Kidney (tissue), 14 donors: ENCODE measurements around the gene NUDCD3. TPM values are rescaled to one million over a fixed set of nuclear protein-coding genes. Genes with fewer than 3 reads are reported as not detected.

Source experiments
- DNase-seq, 5 donors: peaks; one replicate each; pipeline ENCODE4 v3.0.0-alpha.2; 2013 to 2020
- FAIRE-seq: peaks from 2 replicates; lab custom pipeline; 2012; peaks lifted over from hg19 to GRCh38; lab: Jason Lieb, UNC
- H3K27ac ChIP-seq, 2 donors: one replicate each; pipeline ENCODE4 v1.7.0; 2013; ENCODE audit warnings: low read depth in 2 of 2, low read length in 2 of 2, inconsistent platforms in 1 of 2
- H3K27me3 ChIP-seq: one replicate; pipeline ENCODE4 v1.7.1; 2013; ENCODE audit warnings: low read length, inconsistent platforms; ENCODE audit not compliant: control insufficient read depth, insufficient read depth
- H3K36me3 ChIP-seq, 3 donors: one replicate each; pipeline versions ENCODE4 v1.7.0 to v1.7.1; 2013; ENCODE audit warnings: low read length in 3 of 3, control low read depth in 1 of 3, inconsistent platforms in 1 of 3; ENCODE audit not compliant: insufficient read depth in 3 of 3, control insufficient read depth in 2 of 3
- H3K4me1 ChIP-seq, 3 donors: one replicate each; pipeline versions ENCODE4 v1.7.0 to v1.7.1; 2013; ENCODE audit warnings: low read length in 3 of 3, inconsistent platforms in 1 of 3, low read depth in 1 of 3; ENCODE audit not compliant: control insufficient read depth in 2 of 3, insufficient read depth in 2 of 3
- H3K4me3 ChIP-seq, 3 donors: one replicate each; pipeline versions ENCODE4 v1.7.0 to v1.8.1; 2013; ENCODE audit warnings: low read length in 3 of 3, control low read depth in 1 of 3, inconsistent platforms in 1 of 3
- H3K9ac ChIP-seq, 3 donors: one replicate each; pipeline versions ENCODE4 v1.7.0 to v1.7.1; 2013; ENCODE audit warnings: low read length in 3 of 3, control low read depth in 1 of 3, inconsistent platforms in 1 of 3
- H3K9me3 ChIP-seq, 3 donors: one replicate each; pipeline versions ENCODE4 v1.7.0 to v1.7.1; 2013; ENCODE audit warnings: low read length in 3 of 3, control low read depth in 1 of 3, inconsistent platforms in 1 of 3; ENCODE audit not compliant: control insufficient read depth in 2 of 3, insufficient read depth in 1 of 3
- CTCF ChIP-seq: IDR thresholded peaks from 3 replicates; pipeline ENCODE4 v1.5.1; 2012; ENCODE audit warnings: mild to moderate bottlenecking, moderate library complexity, borderline replicate concordance; ENCODE audit not compliant: insufficient read depth; ENCODE audit errors: extremely low read depth
- intact Hi-C: fragments of 100-400 bp; cut with DNase I; formaldehyde crosslinking; loops from one replicate; pipeline ENCODE4 v1.11.1; 2022
- polyA plus RNA-seq: library from polyadenylated mRNA; stranded (reverse); fragments of 350-450 nt; fragmentation: Illumina TruSeq; extraction: RNeasy Lipid Tissue Mini Kit (QIAGEN cat#74804); gene quantifications from one replicate; pipeline ENCODE4 v1.2.3, GENCODE V29; 2014; ENCODE audit warnings: low read depth, low replicate concordance; ENCODE audit not compliant: insufficient read depth
- total RNA-seq: library from RNA; stranded (reverse); fragmentation: NEBNext Ultra II Directional; extraction: Animal tissue kit (Norgen Biotek cat#: 25700); gene quantifications from one replicate; pipeline ENCODE4 v1.2.1, GENCODE V29; 2021
- donor health status: control.
- donor health status: control.
- donor health status: control.
- donor health status: control.
- donor health status: control.
- donor health status: DM: yes; HTN: yes; CAD: no.
- donor health status: Normal renal cell carcinoma (clear cell type).

The NUDCD3 gene
- total and polyA plus RNA-seq, 2 donors from 2014 or later, result 37.9 to 97.7 TPM

- Histone ChIP-seq H3K27ac (no peak overlapping the region), H3K36me3 (peaks cover 5 to 48% (median 21%) of the 10 kb centered on the region in 3 donors), H3K4me3 (no peak overlapping the region), H3K9ac (no peak overlapping the region), H3K9me3 (no peaks in the 10 kb centered on the region), H3K4me1 (peaks cover 0 to 4% (median 0%) of the 10 kb centered on the region in 3 donors), H3K27me3 (no peaks in the 10 kb centered on the region)
- no peak for TF ChIP-seq CTCF
- DNase-seq, result peak in 2 of 5 donors; percentile 5 to 22
- FAIRE-seq, result no peak
- intact Hi-C loops, result no loop called here
Measured at GRCh38 chr7:44392618-44393010, 97.8 kb downstream of the NUDCD3 start.

GRCh38 chr7:44391746-44392617 is 98.5 kb downstream of the NUDCD3 start:
- H3K9ac ChIP-seq, result no peak overlapping the region
- intact Hi-C loops, result no loop called here
- no peaks in the 10 kb centered on the region for H3K9me3 ChIP-seq
- peaks cover 6 to 49% (median 21%) of the 10 kb centered on the region in 3 donors for H3K36me3 ChIP-seq
- H3K4me1 ChIP-seq, result peaks cover 0 to 1% (median 0%) of the 10 kb centered on the region in 3 donors
- no peak overlapping the region for H3K27ac ChIP-seq
- no peak for TF ChIP-seq CTCF
- H3K27me3 ChIP-seq, result no peaks in the 10 kb centered on the region
- H3K4me3 ChIP-seq, result no peak overlapping the region
- FAIRE-seq (no peak), DNase-seq (peak in 2 of 5 donors; percentile 3 to 6)

- Histone ChIP-seq H3K4me3 (no peak overlapping the region), H3K27me3 (no peaks in the 10 kb centered on the region), H3K4me1 (no peaks in the 10 kb centered on the region), H3K9ac (no peak overlapping the region), H3K36me3 (peaks cover 6 to 49% (median 21%) of the 10 kb centered on the region in 3 donors), H3K9me3 (no peaks in the 10 kb centered on the region), H3K27ac (no peak overlapping the region)
- TF ChIP-seq CTCF, result no peak
- no peak for FAIRE-seq
- intact Hi-C loops, result no loop called here
- DNase-seq, result peak in 2 of 5 donors; percentile 2 to 9
Measured at GRCh38 chr7:44391171-44391570, 99.3 kb downstream of the NUDCD3 start.
